HUES6 (cell line): Measurements from ENCODE around the gene DLG1.
"Not testable (repeated sequence)": the region's sequence is repeated elsewhere in the genome, so short reads cannot be mapped to it uniquely, and the experiment has no call there.

Experiments used
- H3K27ac ChIP-seq: 2 replicates; pipeline ENCODE4 v1.7.0; 2013; ENCODE audit warnings: low read depth, mild to moderate bottlenecking, low read length, inconsistent platforms
- H3K27me3 ChIP-seq: 2 replicates; pipeline ENCODE4 v1.6.1; 2013; ENCODE audit warnings: low read length; ENCODE audit not compliant: control insufficient read depth, insufficient read depth
- H3K36me3 ChIP-seq: 2 replicates; pipeline ENCODE4 v1.6.1; 2013; ENCODE audit warnings: low read length; ENCODE audit not compliant: control insufficient read depth, insufficient read depth
- H3K4me1 ChIP-seq: 2 replicates; pipeline ENCODE4 v1.6.1; 2013; ENCODE audit warnings: low read length; ENCODE audit not compliant: control insufficient read depth, insufficient read depth
- H3K4me3 ChIP-seq: 2 replicates; pipeline ENCODE4 v1.5.1; 2013; ENCODE audit warnings: low read depth, low read length
- H3K9ac ChIP-seq: one replicate; pipeline ENCODE4 v1.6.1; 2013; ENCODE audit warnings: mild to moderate bottlenecking, low read length
- H3K9me3 ChIP-seq: 2 replicates; pipeline ENCODE4 v1.6.1; 2013; ENCODE audit warnings: low read depth, low read length; ENCODE audit not compliant: control insufficient read depth, insufficient read depth

The DLG1 gene

GRCh38 chr3:197211698-197212097, 86.7 kb downstream of the DLG1 start:
- H3K4me3 ChIP-seq, H3K27ac ChIP-seq, H3K9me3 ChIP-seq, H3K9ac ChIP-seq, H3K36me3 ChIP-seq, H3K27me3 ChIP-seq: not testable (repeated sequence)
- H3K4me1 ChIP-seq = peaks cover 35% of the 10 kb centered on the region

- no peaks in the 10 kb centered on the region for H3K27me3 ChIP-seq
- no peak overlapping the region for H3K27ac ChIP-seq
- H3K9me3 ChIP-seq = no peaks in the 10 kb centered on the region; the same call in 1 of the 2 replicates
- H3K9ac ChIP-seq = no peak overlapping the region
- peaks cover 32% of the 10 kb centered on the region for H3K4me1 ChIP-seq
- no peaks in the 10 kb centered on the region for H3K36me3 ChIP-seq
- H3K4me3 ChIP-seq = no peak overlapping the region
These were observed 88.8 kb downstream of the DLG1 start for GRCh38 chr3:197209366-197210260.

- Histone ChIP-seq H3K4me1 (peaks cover 41% of the 10 kb centered on the region), H3K4me3 (no peak overlapping the region), H3K9ac (no peak overlapping the region), H3K9me3 (no peaks in the 10 kb centered on the region; the same call in 1 of the 2 replicates), H3K27ac (no peak overlapping the region), H3K36me3 (no peaks in the 10 kb centered on the region), H3K27me3 (no peaks in the 10 kb centered on the region)
These were observed 91.5 kb downstream of the DLG1 start for GRCh38 chr3:197206913-197207312.

GRCh38 chr3:197205675-197206074, 92.7 kb downstream of the DLG1 start:
- Histone ChIP-seq H3K9ac (no peak overlapping the region), H3K27me3 (no peaks in the 10 kb centered on the region), H3K4me1 (peaks cover 41% of the 10 kb centered on the region), H3K4me3 (no peak overlapping the region), H3K9me3 (no peaks in the 10 kb centered on the region), H3K36me3 (no peaks in the 10 kb centered on the region), H3K27ac (no peak overlapping the region)

- Histone ChIP-seq H3K9ac (no peak overlapping the region), H3K4me3 (no peak overlapping the region)
These were observed 93.1 kb downstream of the DLG1 start for GRCh38 chr3:197205265-197205664.

GRCh38 chr3:197204736-197205135, 93.7 kb downstream of the DLG1 start:
- no peak overlapping the region for H3K27ac ChIP-seq
- H3K4me3 ChIP-seq = no peak overlapping the region
- no peak overlapping the region for H3K9ac ChIP-seq
- H3K4me1 ChIP-seq = peaks cover 37% of the 10 kb centered on the region
- no peaks in the 10 kb centered on the region for H3K36me3 ChIP-seq
- no peaks in the 10 kb centered on the region for H3K9me3 ChIP-seq
- H3K27me3 ChIP-seq = no peaks in the 10 kb centered on the region

More at GRCh38 chr3:197205265-197205664, 93.1 kb downstream of the DLG1 start:
- Histone ChIP-seq H3K27me3 (no peaks in the 10 kb centered on the region), H3K9me3 (no peaks in the 10 kb centered on the region), H3K36me3 (no peaks in the 10 kb centered on the region), H3K4me1 (peaks cover 41% of the 10 kb centered on the region), H3K27ac (no peak overlapping the region)

GRCh38 chr3:197203714-197204146, 94.7 kb downstream of the DLG1 start:
- Histone ChIP-seq H3K27ac (no peak overlapping the region), H3K9ac (no peak overlapping the region), H3K36me3 (no peaks in the 10 kb centered on the region)

GRCh38 chr3:197202694-197203093, 95.7 kb downstream of the DLG1 start:
- H3K4me1 ChIP-seq = peaks cover 30% of the 10 kb centered on the region
- H3K27ac ChIP-seq = no peak overlapping the region
- H3K9ac ChIP-seq = no peak overlapping the region
- no peaks in the 10 kb centered on the region for H3K9me3 ChIP-seq
- H3K4me3 ChIP-seq = no peak overlapping the region
- no peaks in the 10 kb centered on the region for H3K36me3 ChIP-seq
- H3K27me3 ChIP-seq = no peaks in the 10 kb centered on the region

More at GRCh38 chr3:197203714-197204146, 94.7 kb downstream of the DLG1 start:
- H3K9me3 ChIP-seq = no peaks in the 10 kb centered on the region
- H3K4me1 ChIP-seq = peaks cover 30% of the 10 kb centered on the region
- H3K4me3 ChIP-seq = no peak overlapping the region
- no peaks in the 10 kb centered on the region for H3K27me3 ChIP-seq

GRCh38 chr3:197201791-197202452, 96.5 kb downstream of the DLG1 start:
- no peaks in the 10 kb centered on the region for H3K9me3 ChIP-seq
- no peaks in the 10 kb centered on the region for H3K27me3 ChIP-seq
- peaks cover 26% of the 10 kb centered on the region for H3K4me1 ChIP-seq
- no peak overlapping the region for H3K27ac ChIP-seq
- no peak overlapping the region for H3K9ac ChIP-seq
- H3K4me3 ChIP-seq = no peak overlapping the region
- H3K36me3 ChIP-seq = no peaks in the 10 kb centered on the region

GRCh38 chr3:197200856-197201255, 97.6 kb downstream of the DLG1 start:
- H3K9me3 ChIP-seq, H3K4me3 ChIP-seq, H3K36me3 ChIP-seq, H3K27ac ChIP-seq, H3K27me3 ChIP-seq, H3K9ac ChIP-seq: not testable (repeated sequence)
- peaks cover 24% of the 10 kb centered on the region for H3K4me1 ChIP-seq

- Histone ChIP-seq H3K4me1 (peaks cover 2% of the 10 kb centered on the region; the same call in 1 of the 2 replicates), H3K27me3 (no peaks in the 10 kb centered on the region), H3K27ac (no peak overlapping the region), H3K36me3 (peaks cover 5% of the 10 kb centered on the region; the same call in 1 of the 2 replicates), H3K9me3 (no peaks in the 10 kb centered on the region), H3K9ac (no peak overlapping the region), H3K4me3 (no peak overlapping the region)
These were observed 101.1 kb downstream of the DLG1 start for GRCh38 chr3:197197334-197197733.
